Calu3 (cell line): ENCODE measurements around the gene NCAM2. TPM values are rescaled to one million over a fixed set of nuclear protein-coding genes. Genes with fewer than 3 reads are reported as not detected.

Experiments used
- BruUV-seq: library from RNA; stranded (reverse); fragments of 400-500 nt; replicated peaks from 2 replicates; lab custom pipeline; 2021; lab: Mats Ljungman, UMichigan
- CTCF ChIA-PET: fragments of 300-600 bp; sonication (Branson Sonifier 250); formaldehyde crosslinking; loops from one replicate; lab custom pipeline; 2022; ENCODE audit warnings: antibody characterized with exemption; lab: Charles Lee
- DNase-seq: peaks from one replicate; pipeline ENCODE4 v3.0.0; 2022
- H3K27ac Mint-ChIP-seq: one replicate; pipeline ENCODE4 v1.8.0; 2022; ENCODE audit warnings: mixed read lengths; ENCODE audit not compliant: unreplicated experiment
- H3K27me3 Mint-ChIP-seq: one replicate; pipeline ENCODE4 v1.8.0; 2022; ENCODE audit warnings: mixed read lengths; ENCODE audit not compliant: unreplicated experiment
- H3K36me3 Mint-ChIP-seq: one replicate; pipeline ENCODE4 v1.8.0; 2022; ENCODE audit warnings: mild to moderate bottlenecking, moderate library complexity, mixed read lengths; ENCODE audit not compliant: insufficient read depth, unreplicated experiment
- H3K4me1 Mint-ChIP-seq: one replicate; pipeline ENCODE4 v1.8.0; 2022; ENCODE audit warnings: mild to moderate bottlenecking, low read depth, mixed read lengths; ENCODE audit not compliant: unreplicated experiment
- H3K4me3 Mint-ChIP-seq: one replicate; pipeline ENCODE4 v1.8.0; 2022; ENCODE audit warnings: mild to moderate bottlenecking, low read depth, moderate library complexity, mixed read lengths; ENCODE audit not compliant: unreplicated experiment
- H3K9me3 Mint-ChIP-seq: one replicate; pipeline ENCODE4 v1.8.0; 2022; ENCODE audit warnings: low read depth, mixed read lengths; ENCODE audit not compliant: unreplicated experiment
- intact Hi-C: fragments of 100-400 bp; cut with micrococcal nuclease; formaldehyde crosslinking; loops from one replicate; pipeline ENCODE4 v1.10.0; 2022; ENCODE audit not compliant: unreplicated experiment
- total RNA-seq: library from RNA; stranded (reverse); gene quantifications from 2 replicates; pipeline ENCODE4 v1.2.3, GENCODE V29; 2022
- TF ChIP-seq, protein P1 (sequence below): fragments of 200-600 bp; IDR thresholded peaks from one replicate; pipeline ENCODE4 v1.8.0; 2022; ENCODE audit warnings: antibody characterized with exemption; ENCODE audit not compliant: unreplicated experiment

Gene NCAM2
- total RNA-seq, 1 experiment from 2014 or later = not detected

DNA sequence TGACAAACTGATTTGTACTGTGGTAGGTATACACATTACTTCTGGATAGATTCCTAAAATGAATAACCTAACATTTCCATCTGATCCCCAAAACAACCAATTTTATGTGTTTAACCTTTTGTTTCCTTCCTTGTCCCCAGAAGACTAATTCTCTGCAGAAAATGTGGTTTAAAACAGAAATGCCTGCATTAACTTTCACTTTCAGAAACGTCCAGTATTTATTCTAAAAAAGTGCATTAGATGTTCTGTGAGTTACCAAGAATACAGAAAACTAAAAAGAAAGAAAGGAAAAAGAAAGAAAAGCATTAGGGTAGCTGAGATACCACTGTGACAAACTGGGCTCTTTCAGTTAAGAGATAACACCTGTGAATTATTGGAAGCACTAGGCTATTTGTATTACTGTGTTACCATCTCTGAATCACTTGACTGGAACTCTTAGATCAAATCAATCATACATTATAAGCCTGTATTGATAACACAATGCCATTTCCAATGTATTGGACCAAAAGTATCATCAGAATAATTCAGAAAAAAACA, 177.7 kb downstream of the NCAM2 start:
- no peaks in the 10 kb centered on the region for H3K36me3 Mint-ChIP-seq
- H3K4me1 Mint-ChIP-seq = no peaks in the 10 kb centered on the region
- no peaks in the 10 kb centered on the region for H3K9me3 Mint-ChIP-seq
- H3K4me3 Mint-ChIP-seq = no peak overlapping the region
- H3K27ac Mint-ChIP-seq = no peak overlapping the region
- BruUV-seq = no TSS peak
- no peak for DNase-seq
- TF ChIP-seq, protein P1, sequence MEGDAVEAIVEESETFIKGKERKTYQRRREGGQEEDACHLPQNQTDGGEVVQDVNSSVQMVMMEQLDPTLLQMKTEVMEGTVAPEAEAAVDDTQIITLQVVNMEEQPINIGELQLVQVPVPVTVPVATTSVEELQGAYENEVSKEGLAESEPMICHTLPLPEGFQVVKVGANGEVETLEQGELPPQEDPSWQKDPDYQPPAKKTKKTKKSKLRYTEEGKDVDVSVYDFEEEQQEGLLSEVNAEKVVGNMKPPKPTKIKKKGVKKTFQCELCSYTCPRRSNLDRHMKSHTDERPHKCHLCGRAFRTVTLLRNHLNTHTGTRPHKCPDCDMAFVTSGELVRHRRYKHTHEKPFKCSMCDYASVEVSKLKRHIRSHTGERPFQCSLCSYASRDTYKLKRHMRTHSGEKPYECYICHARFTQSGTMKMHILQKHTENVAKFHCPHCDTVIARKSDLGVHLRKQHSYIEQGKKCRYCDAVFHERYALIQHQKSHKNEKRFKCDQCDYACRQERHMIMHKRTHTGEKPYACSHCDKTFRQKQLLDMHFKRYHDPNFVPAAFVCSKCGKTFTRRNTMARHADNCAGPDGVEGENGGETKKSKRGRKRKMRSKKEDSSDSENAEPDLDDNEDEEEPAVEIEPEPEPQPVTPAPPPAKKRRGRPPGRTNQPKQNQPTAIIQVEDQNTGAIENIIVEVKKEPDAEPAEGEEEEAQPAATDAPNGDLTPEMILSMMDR = no peak
- intact Hi-C loops = no loop called here
- H3K27me3 Mint-ChIP-seq = no peaks in the 10 kb centered on the region
- CTCF ChIA-PET = no interaction called here

DNA sequence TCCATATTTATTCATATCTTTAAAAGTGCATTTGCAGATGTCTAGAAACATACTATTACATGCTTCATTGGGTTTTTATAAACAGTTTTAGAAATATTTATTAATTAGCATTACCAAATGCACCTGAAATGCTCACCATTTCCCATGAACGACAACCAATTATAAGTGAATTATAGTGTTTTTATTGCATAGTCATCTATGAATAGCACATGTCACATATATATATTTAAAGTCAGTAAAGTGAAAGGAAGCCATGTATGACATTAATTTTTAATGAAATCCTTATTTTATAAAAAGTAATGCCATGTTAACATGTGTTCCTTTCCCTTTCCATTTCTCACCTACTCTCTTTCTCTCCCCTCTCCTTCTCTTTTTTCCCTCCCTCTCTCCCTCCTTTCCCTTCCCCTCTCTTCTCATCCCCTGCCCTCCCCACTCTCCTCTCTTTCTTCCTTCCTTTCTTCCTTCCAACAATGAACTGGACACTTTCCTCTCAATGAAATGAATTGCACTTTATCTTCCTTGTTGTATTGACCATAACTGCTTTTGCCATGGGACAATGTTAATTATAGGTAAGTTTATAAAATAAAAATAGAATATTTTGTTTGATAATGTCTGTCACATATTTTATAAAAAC, 179.3 kb downstream of the NCAM2 start:
- DNase-seq = no peak
- H3K36me3 Mint-ChIP-seq = no peaks in the 10 kb centered on the region
- CTCF ChIA-PET = no interaction called here
- BruUV-seq = no TSS peak
- TF ChIP-seq, protein P1 = no peak
- no peaks in the 10 kb centered on the region for H3K4me1 Mint-ChIP-seq
- H3K9me3 Mint-ChIP-seq = no peaks in the 10 kb centered on the region
- H3K4me3 Mint-ChIP-seq = no peak overlapping the region
- intact Hi-C loops = no loop called here
- no peaks in the 10 kb centered on the region for H3K27me3 Mint-ChIP-seq
- no peak overlapping the region for H3K27ac Mint-ChIP-seq

GRCh38 chr21:21179619-21180298, 181.6 kb downstream of the NCAM2 start:
- Mint-ChIP-seq H3K27me3 (no peaks in the 10 kb centered on the region), H3K4me3 (no peak overlapping the region), H3K4me1 (no peaks in the 10 kb centered on the region), H3K36me3 (no peaks in the 10 kb centered on the region), H3K9me3 (no peaks in the 10 kb centered on the region), H3K27ac (no peak overlapping the region)
- intact Hi-C loops = no loop called here
- BruUV-seq = no TSS peak
- CTCF ChIA-PET = no interaction called here
- TF ChIP-seq, protein P1 = no peak
- no peak for DNase-seq

GRCh38 chr21:21182401-21183010, 184.3 kb downstream of the NCAM2 start:
- CTCF ChIA-PET = no interaction called here
- no peak for DNase-seq
- intact Hi-C loops = no loop called here
- Mint-ChIP-seq H3K9me3 (peaks cover 2% of the 10 kb centered on the region), H3K27me3 (no peaks in the 10 kb centered on the region), H3K36me3 (no peaks in the 10 kb centered on the region), H3K4me1 (no peaks in the 10 kb centered on the region), H3K27ac (no peak overlapping the region), H3K4me3 (no peak overlapping the region)
- TF ChIP-seq, protein P1 = no peak
- BruUV-seq = no TSS peak
